Esophagus muscularis mucosa (tissue), 4 donors: Measurements from ENCODE around the gene IL12A. TPM values are rescaled to one million over a fixed set of nuclear protein-coding genes. Genes with fewer than 3 reads are reported as not detected.
A peak's percentile ranks its signal among the peaks of the same experiment; 100 is the strongest.

ENCODE experiments used
- DNase-seq: peaks from one replicate; pipeline ENCODE4 v3.0.0-alpha.2; 2017; ENCODE audit errors: extremely low spot score
- H3K27ac ChIP-seq, 4 donors: fragments of 200-600 bp; sonication (generic); replicated peaks in 1 of 4; 1 replicate in 3 of 4; 2 replicates in 1 of 4; pipeline ENCODE4 v1.5.1; 2016 to 2019; ENCODE audit warnings: mild to moderate bottlenecking in 1 of 4
- H3K27me3 ChIP-seq, 4 donors: fragments of 200-600 bp; sonication (generic); one replicate each; pipeline versions ENCODE4 v1.5.1 to v1.6.0; 2016 to 2019
- H3K36me3 ChIP-seq, 4 donors: fragments of 200-600 bp; sonication (generic); one replicate each; pipeline ENCODE4 v1.5.1; 2016 to 2019
- H3K4me1 ChIP-seq, 4 donors: fragments of 200-600 bp; sonication (generic); one replicate each; pipeline ENCODE4 v1.5.1; 2016 to 2019
- H3K4me3 ChIP-seq, 4 donors: fragments of 200-600 bp; sonication (generic); 1 replicate in 2 of 4; 2 replicates in 2 of 4; pipeline ENCODE4 v1.5.1; 2016 to 2019; ENCODE audit warnings: mild to moderate bottlenecking in 4 of 4, moderate library complexity in 1 of 4
- H3K9me3 ChIP-seq, 4 donors: fragments of 200-600 bp; sonication (generic); 1 replicate in 3 of 4; 2 replicates in 1 of 4; pipeline ENCODE4 v1.5.1; 2016 to 2019
- CTCF ChIP-seq, 3 experiments: fragments of 200-600 bp in 2 of 3; fragments of 450-650 bp in 1 of 3; sonication (generic) in 2 of 3; IDR thresholded peaks; one replicate each; pipeline ENCODE4 v1.5.1; 2017 to 2019; ENCODE audit warnings: antibody characterized with exemption in 3 of 3, mild to moderate bottlenecking in 2 of 3, moderate library complexity in 1 of 3
- EP300 ChIP-seq: sonication (generic); formaldehyde crosslinking; IDR thresholded peaks from one replicate; pipeline ENCODE4 v1.6.1; 2017; ENCODE audit warnings: antibody characterized with exemption
- POLR2A ChIP-seq: fragments of 450-650 bp; IDR thresholded peaks from one replicate; pipeline ENCODE4 v1.6.1; 2017; ENCODE audit warnings: antibody characterized with exemption, moderate library complexity, mild to moderate bottlenecking, low read depth
- POLR2AphosphoS5 ChIP-seq, 2 donors: sonication (generic); formaldehyde crosslinking; IDR thresholded peaks; one replicate each; pipeline ENCODE4 v1.6.1; 2017; ENCODE audit warnings: antibody characterized with exemption in 2 of 2
- WGBS: methylation state at CpG from one replicate; pipeline ENCODE4 v1.1.5; 2018; 5-methylcytosine and 5-hydroxymethylcytosine counted together
- intact Hi-C: fragments of 100-400 bp; cut with DNase I; formaldehyde crosslinking; loops from one replicate; pipeline ENCODE4 v1.15.1; 2023
- total RNA-seq, 4 donors: library from RNA; depleted of rRNA; stranded (reverse); fragments of >200 nt; gene quantifications; one replicate each; pipeline versions ENCODE4 v1.1.0 to v1.2.1, GENCODE V29; 2016

The IL12A gene
- total RNA-seq, 4 donors from 2014 or later = 0.42 to 2.4 (median 0.99) TPM

- Histone ChIP-seq H3K4me3 (no peak overlapping the region), H3K4me1 (peaks cover 5 to 11% (median 8%) of the 10 kb centered on the region in 4 donors), H3K9me3 (no peaks in the 10 kb centered on the region), H3K27me3 (peaks cover 0 to 35% (median 5%) of the 10 kb centered on the region in 4 donors), H3K27ac (no peak overlapping the region), H3K36me3 (no peaks in the 10 kb centered on the region)
- DNase-seq = no peak
- intact Hi-C loops = no loop called here
- TF ChIP-seq POLR2A (no peak), CTCF (IDR thresholded peaks at IDR 0.05) (no peak), POLR2AphosphoS5 (IDR thresholded peaks at IDR 0.05) (no peak), EP300 (no peak)
- 93% methylated on average over 1 of the region's 1 CpG for WGBS
These were observed 47.1 kb downstream of the IL12A start for GRCh38 chr3:160035757-160036156.

GRCh38 chr3:160038862-160039562, 50.4 kb downstream of the IL12A start:
- intact Hi-C loops = no loop called here
- DNase-seq = no peak
- H3K9me3 ChIP-seq = no peaks in the 10 kb centered on the region
- no CpG with 5 or more reads among the region's 36 CpGs for WGBS
- H3K4me3 ChIP-seq = peak overlapping the region; percentile 37 to 48 (median 42)
- peaks cover 0 to 35% (median 5%) of the 10 kb centered on the region in 4 donors for H3K27me3 ChIP-seq
- TF ChIP-seq POLR2A (no peak), POLR2AphosphoS5 (IDR thresholded peaks at IDR 0.05) (no peak), EP300 (no peak), CTCF (IDR thresholded peaks at IDR 0.05) (no peak)
- H3K4me1 ChIP-seq = peaks cover 5 to 11% (median 8%) of the 10 kb centered on the region in 4 donors
- no peak overlapping the region for H3K27ac ChIP-seq
- no peaks in the 10 kb centered on the region for H3K36me3 ChIP-seq

- Histone ChIP-seq H3K4me3 (no peak overlapping the region), H3K27me3 (peaks cover 0 to 35% (median 5%) of the 10 kb centered on the region in 4 donors), H3K36me3 (no peaks in the 10 kb centered on the region), H3K9me3 (no peaks in the 10 kb centered on the region), H3K27ac (no peak overlapping the region), H3K4me1 (peaks cover 5 to 11% (median 8%) of the 10 kb centered on the region in 4 donors)
- TF ChIP-seq CTCF (IDR thresholded peaks at IDR 0.05) = no peak
- no peak for TF ChIP-seq EP300
- no peak for TF ChIP-seq POLR2A
- no peak for TF ChIP-seq POLR2AphosphoS5 (IDR thresholded peaks at IDR 0.05)
- WGBS = 81% methylated on average over 3 of the region's 3 CpGs
- intact Hi-C loops = no loop called here
- DNase-seq = no peak
These were observed 51.5 kb downstream of the IL12A start for GRCh38 chr3:160040181-160040580.

GRCh38 chr3:160041465-160041864, 52.8 kb downstream of the IL12A start:
- H3K9me3 ChIP-seq = no peaks in the 10 kb centered on the region
- DNase-seq = no peak
- H3K4me1 ChIP-seq = peaks cover 5 to 11% (median 8%) of the 10 kb centered on the region in 4 donors
- WGBS = 71% methylated on average over 1 of the region's 1 CpG
- intact Hi-C loops = no loop called here
- no peak overlapping the region for H3K27ac ChIP-seq
- no peak for TF ChIP-seq EP300
- TF ChIP-seq CTCF (IDR thresholded peaks at IDR 0.05) = no peak
- TF ChIP-seq POLR2AphosphoS5 (IDR thresholded peaks at IDR 0.05) = no peak
- peaks cover 0 to 35% (median 5%) of the 10 kb centered on the region in 4 donors for H3K27me3 ChIP-seq
- H3K4me3 ChIP-seq = no peak overlapping the region
- no peaks in the 10 kb centered on the region for H3K36me3 ChIP-seq
